ENCODE measurements around the gene ABCC9.

DNA sequence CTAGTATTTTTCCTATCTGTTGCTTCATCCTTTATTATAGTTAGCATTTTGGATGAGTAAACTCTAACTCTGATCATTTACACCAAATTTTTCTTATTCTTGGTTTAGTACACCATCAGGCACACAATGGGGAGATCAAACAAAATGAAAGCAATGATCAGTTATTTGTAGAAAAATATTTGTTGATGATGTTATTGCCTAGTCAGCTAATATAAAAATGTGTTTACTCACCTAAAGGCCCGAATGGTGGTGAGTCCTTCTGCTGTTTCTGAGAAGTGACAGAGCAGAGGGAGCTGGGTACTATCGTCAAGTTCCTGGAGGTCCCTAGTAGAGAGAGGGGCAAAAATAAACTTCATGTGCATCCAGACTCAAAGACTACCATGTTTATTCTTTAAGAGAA is 103.4 kb downstream of the ABCC9 start:
- TF ChIP-seq POLR2A (IDR thresholded peaks at IDR 0.05): no peak
- TF ChIP-seq CTCF (IDR thresholded peaks at IDR 0.05): no peak
